Activated B cell treated with CpG ODN at 0.5 μM for 24 hours (primary cell): ENCODE measurements around the gene VPS13D. TPM values are rescaled to one million over a fixed set of nuclear protein-coding genes. Genes with fewer than 3 reads are reported as not detected.

ENCODE experiments used
- ATAC-seq: fragments of 200-7000 bp; cut with Tn5 transposase; one replicate; pipeline ENCODE4 v1.10.0; 2021; ENCODE audit warnings: low read depth, mild to moderate bottlenecking, moderate library complexity
- CTCF ChIA-PET: fragments of 350-600 bp; sonication (Branson Sonifier 250); formaldehyde crosslinking; loops from one replicate; lab custom pipeline; 2021; ENCODE audit warnings: antibody characterized with exemption; lab: Charles Lee
- POLR2A ChIA-PET: fragments of 350-600 bp; sonication (Branson Sonifier 250); formaldehyde crosslinking; loops from one replicate; lab custom pipeline; 2021; ENCODE audit warnings: antibody characterized with exemption; lab: Charles Lee
- DNase-seq: peaks from one replicate; pipeline ENCODE4 v3.0.0; 2022
- H3K27ac Mint-ChIP-seq: one replicate; pipeline ENCODE4 v1.8.0; 2020; ENCODE audit warnings: mixed read lengths
- H3K27me3 Mint-ChIP-seq: one replicate; pipeline ENCODE4 v1.8.0; 2021; ENCODE audit warnings: mixed read lengths
- H3K36me3 Mint-ChIP-seq: one replicate; pipeline ENCODE4 v1.8.0; 2021; ENCODE audit warnings: low read depth, mixed read lengths
- H3K4me1 Mint-ChIP-seq: one replicate; pipeline ENCODE4 v1.8.0; 2021; ENCODE audit warnings: mixed read lengths
- H3K4me3 Mint-ChIP-seq: one replicate; pipeline ENCODE4 v1.8.0; 2020; ENCODE audit warnings: mild to moderate bottlenecking, mixed read lengths
- H3K9me3 Mint-ChIP-seq: one replicate; pipeline ENCODE4 v1.8.0; 2020; ENCODE audit warnings: mixed read lengths
- intact Hi-C: fragments of 100-400 bp; cut with micrococcal nuclease; formaldehyde crosslinking; loops from one replicate; pipeline ENCODE4 v1.15.1; 2024
- total RNA-seq: library from RNA; stranded (reverse); gene quantifications from 2 replicates; pipeline ENCODE4 v1.2.3, GENCODE V29; 2022
- TF ChIP-seq, protein P1 (sequence below): fragments of 200-600 bp; IDR thresholded peaks from one replicate; pipeline ENCODE4 v1.8.0; 2022; ENCODE audit warnings: antibody characterized with exemption, mild to moderate bottlenecking

VPS13D gene
- total RNA-seq, 1 donor from 2014 or later, result 64.5 TPM

DNA sequence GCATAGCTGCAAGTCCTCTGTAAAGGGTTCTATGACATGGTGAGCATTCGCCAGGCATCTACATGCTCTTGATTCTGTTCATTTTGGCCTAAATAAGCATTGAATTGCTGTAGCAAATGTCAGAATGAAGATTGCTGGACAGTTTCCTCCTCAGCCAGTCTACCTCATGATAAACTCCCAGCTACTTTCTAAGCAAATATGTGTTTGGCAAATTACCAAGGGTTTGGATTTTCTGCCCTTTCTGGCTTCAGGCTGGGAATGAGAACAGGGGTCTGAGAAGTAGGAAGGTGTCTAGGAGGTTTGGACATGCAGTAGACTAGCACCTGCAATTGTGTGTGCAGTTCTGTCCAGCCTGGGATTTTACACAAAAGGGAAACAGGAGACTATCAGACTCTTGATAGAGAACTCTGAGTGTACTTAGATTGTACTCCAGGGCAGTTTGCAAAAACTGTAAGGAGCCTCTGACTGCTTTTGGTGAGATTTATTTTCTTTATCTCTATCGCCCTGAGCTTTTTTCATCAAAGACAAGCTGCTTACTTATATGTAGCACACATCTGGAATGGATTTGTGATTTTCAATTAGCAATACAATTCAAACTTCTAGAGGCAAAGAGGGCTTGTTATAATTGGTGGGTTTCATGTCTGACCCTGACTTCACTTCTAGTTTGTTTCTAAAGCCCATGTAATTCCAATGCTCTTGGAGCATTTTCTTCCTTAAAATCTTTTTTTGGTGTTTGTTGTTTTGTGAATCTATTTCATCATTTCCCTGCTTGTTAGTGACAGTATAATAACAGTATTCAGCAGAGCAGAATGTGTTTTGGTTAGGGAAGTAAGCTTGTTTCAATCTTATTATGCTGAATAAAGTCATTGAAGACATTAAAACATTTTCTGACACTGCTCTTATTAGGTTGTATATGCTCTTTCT is 150.8 kb downstream of the VPS13D start:
- ATAC-seq (no peak), DNase-seq (no peak)
- ChIA-PET POLR2A (no interaction called here), CTCF (no interaction called here)
- H3K27me3 Mint-ChIP-seq, result no peaks in the 10 kb centered on the region
- H3K4me1 Mint-ChIP-seq, result peaks cover under 1% of the 10 kb centered on the region
- H3K36me3 Mint-ChIP-seq, result peaks cover 81% of the 10 kb centered on the region
- intact Hi-C loops, result no loop called here
- H3K4me3 Mint-ChIP-seq, result no peak overlapping the region
- TF ChIP-seq, protein P1, sequence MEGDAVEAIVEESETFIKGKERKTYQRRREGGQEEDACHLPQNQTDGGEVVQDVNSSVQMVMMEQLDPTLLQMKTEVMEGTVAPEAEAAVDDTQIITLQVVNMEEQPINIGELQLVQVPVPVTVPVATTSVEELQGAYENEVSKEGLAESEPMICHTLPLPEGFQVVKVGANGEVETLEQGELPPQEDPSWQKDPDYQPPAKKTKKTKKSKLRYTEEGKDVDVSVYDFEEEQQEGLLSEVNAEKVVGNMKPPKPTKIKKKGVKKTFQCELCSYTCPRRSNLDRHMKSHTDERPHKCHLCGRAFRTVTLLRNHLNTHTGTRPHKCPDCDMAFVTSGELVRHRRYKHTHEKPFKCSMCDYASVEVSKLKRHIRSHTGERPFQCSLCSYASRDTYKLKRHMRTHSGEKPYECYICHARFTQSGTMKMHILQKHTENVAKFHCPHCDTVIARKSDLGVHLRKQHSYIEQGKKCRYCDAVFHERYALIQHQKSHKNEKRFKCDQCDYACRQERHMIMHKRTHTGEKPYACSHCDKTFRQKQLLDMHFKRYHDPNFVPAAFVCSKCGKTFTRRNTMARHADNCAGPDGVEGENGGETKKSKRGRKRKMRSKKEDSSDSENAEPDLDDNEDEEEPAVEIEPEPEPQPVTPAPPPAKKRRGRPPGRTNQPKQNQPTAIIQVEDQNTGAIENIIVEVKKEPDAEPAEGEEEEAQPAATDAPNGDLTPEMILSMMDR, result no peak
- H3K27ac Mint-ChIP-seq, result no peak overlapping the region
- H3K9me3 Mint-ChIP-seq, result no peaks in the 10 kb centered on the region

DNA sequence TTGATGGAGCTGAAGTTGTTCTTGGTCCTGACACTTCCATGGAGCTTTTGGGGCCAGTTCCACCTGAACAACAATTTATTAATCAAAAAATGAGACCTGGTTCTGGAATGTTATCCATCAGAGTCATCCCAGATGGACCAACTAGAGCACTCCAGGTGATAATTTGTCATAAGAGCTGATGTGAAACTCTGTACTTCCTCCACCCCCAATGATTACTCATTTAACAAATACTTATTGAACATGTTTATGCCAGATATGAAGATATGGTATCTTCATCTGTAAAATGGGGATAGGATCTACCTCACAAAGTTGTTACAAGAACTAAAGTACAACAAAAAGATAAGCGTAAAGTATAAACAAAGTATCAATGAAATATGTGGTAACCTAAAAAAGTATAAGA is 153.2 kb downstream of the VPS13D start:
- H3K36me3 Mint-ChIP-seq, result peaks cover 91% of the 10 kb centered on the region
- peaks cover 14% of the 10 kb centered on the region for H3K9me3 Mint-ChIP-seq
- no peak for ATAC-seq
- CTCF ChIA-PET, result no interaction called here
- no peak overlapping the region for H3K27ac Mint-ChIP-seq
- TF ChIP-seq, protein P1, result no peak
- no peaks in the 10 kb centered on the region for H3K27me3 Mint-ChIP-seq
- intact Hi-C loops, result no loop called here
- H3K4me3 Mint-ChIP-seq, result no peak overlapping the region
- POLR2A ChIA-PET, result no interaction called here
- peaks cover 10% of the 10 kb centered on the region for H3K4me1 Mint-ChIP-seq
- no peak for DNase-seq

DNA sequence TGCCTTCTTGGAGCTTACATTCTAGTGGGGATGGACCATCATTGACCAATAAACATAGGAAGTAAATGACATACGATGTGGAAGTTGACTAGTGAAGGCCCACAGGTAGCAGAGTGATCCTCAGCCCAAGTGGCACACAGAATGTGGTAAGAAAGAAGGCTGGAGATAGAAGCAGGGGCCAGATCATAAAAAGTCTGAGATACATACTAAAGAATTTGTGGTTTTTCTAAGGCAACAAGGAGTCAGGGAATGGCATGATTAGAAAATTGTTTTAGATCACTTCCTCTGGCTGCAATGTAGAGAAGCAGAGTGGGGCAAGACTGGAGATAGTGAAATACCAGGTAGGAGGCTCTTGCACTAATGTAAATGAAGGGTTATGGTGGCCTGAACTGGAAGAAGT is 154.0 kb downstream of the VPS13D start:
- Mint-ChIP-seq H3K4me1 (peaks cover 10% of the 10 kb centered on the region), H3K27ac (no peak overlapping the region), H3K36me3 (peaks cover 92% of the 10 kb centered on the region), H3K4me3 (no peak overlapping the region), H3K27me3 (no peaks in the 10 kb centered on the region), H3K9me3 (peaks cover 18% of the 10 kb centered on the region)
- intact Hi-C loops, result no loop called here
- TF ChIP-seq, protein P1, result no peak
- ATAC-seq, result no peak
- ChIA-PET CTCF (no interaction called here), POLR2A (no interaction called here)
- DNase-seq, result no peak

DNA sequence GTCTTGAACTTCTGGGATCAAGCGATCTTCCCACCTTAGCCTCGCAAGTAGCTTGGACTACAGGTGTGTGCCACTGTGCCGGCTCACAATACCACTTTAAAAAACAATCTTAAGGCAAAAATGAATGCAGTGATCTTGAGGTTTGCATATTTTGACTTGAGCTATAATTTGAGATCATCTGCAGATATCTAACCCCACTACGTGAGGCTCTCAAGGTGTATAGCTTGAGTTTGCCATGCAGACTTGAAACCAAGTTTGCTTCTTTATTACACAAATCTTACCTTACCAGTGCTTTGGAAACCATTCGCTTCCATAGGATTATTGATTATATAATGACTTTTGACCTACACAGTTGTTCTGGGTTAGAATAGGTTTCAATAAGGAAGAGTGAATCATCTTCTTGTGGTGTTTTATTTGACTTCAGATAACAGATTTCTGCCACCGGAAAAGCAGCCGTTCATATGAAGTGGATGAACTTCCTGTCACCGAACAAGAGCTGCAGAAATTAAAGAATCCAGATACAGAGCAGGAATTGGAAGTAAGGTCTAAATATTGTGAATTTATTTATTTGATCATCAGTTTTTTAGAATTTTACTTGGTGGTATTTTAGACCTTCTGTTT is 155.1 kb downstream of the VPS13D start:
- CTCF ChIA-PET, result no interaction called here
- Mint-ChIP-seq H3K4me1 (peaks cover 10% of the 10 kb centered on the region), H3K27me3 (no peaks in the 10 kb centered on the region), H3K36me3 (peaks cover 91% of the 10 kb centered on the region), H3K9me3 (peaks cover 18% of the 10 kb centered on the region), H3K4me3 (no peak overlapping the region), H3K27ac (no peak overlapping the region)
- DNase-seq (no peak), ATAC-seq (no peak)
- intact Hi-C loops, result no loop called here
- POLR2A ChIA-PET, result interaction anchor here (1.2 kb wide), 1 partner anchor 51 kb away, joined by 3 read pairs; no protein-coding TSS in a partner anchor
- TF ChIP-seq, protein P1, result no peak

DNA sequence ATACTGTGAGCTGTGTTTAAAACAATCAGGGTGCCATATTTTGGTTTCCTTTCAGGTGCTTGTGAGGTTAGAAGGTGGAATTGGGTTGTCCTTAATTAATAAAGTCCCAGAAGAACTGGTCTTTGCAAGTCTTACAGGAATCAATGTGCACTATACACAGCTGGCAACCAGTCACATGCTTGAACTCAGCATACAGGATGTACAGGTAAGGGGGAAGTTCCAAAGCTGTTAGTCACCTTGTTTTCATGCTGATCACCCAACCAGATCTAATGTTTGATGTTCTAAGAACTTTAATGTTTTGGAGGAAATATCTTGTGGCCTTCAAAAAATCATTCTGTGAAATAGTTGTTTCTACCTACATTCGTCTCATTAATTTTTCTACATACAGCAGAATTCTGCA is 156.3 kb downstream of the VPS13D start:
- CTCF ChIA-PET, result interaction anchor here (0.6 kb wide), 1 partner anchor 1218 kb away, joined by 3 read pairs; no protein-coding TSS in a partner anchor
- Mint-ChIP-seq H3K4me3 (peak overlapping the region; percentile 7), H3K27me3 (no peaks in the 10 kb centered on the region), H3K4me1 (peaks cover 10% of the 10 kb centered on the region), H3K9me3 (peaks cover 18% of the 10 kb centered on the region), H3K27ac (peak overlapping the region; percentile 72), H3K36me3 (peaks cover 92% of the 10 kb centered on the region)
- no peak for DNase-seq
- POLR2A ChIA-PET, result interaction anchor here (1.2 kb wide), 1 partner anchor 50 kb away, joined by 3 read pairs; no protein-coding TSS in a partner anchor
- intact Hi-C loops, result no loop called here
- TF ChIP-seq, protein P1, result no peak
- peak; percentile 60 for ATAC-seq
